ES-I3 (cell line): ENCODE measurements around the gene SURF2.
"Not testable (repeated sequence)": the region's sequence is repeated elsewhere in the genome, so short reads cannot be mapped to it uniquely, and the experiment has no call there.

ENCODE experiments used
- H3K36me3 ChIP-seq: 2 replicates; pipeline ENCODE4 v1.6.1; 2013; ENCODE audit warnings: mild to moderate bottlenecking, low read length, control low read depth, moderate library complexity; ENCODE audit not compliant: insufficient read depth
- H3K4me1 ChIP-seq: 2 replicates; pipeline ENCODE4 v1.6.1; 2013; ENCODE audit warnings: mild to moderate bottlenecking, control low read depth, low read length; ENCODE audit not compliant: insufficient read depth
- H3K9ac ChIP-seq: 2 replicates; pipeline ENCODE4 v1.6.1; 2013; ENCODE audit warnings: low read depth, mild to moderate bottlenecking, low read length, moderate library complexity
- H3K9me3 ChIP-seq: 2 replicates; pipeline ENCODE4 v1.6.1; 2013; ENCODE audit warnings: mild to moderate bottlenecking, low read length, moderate library complexity; ENCODE audit not compliant: control insufficient read depth, insufficient read depth

The SURF2 gene

GRCh38 chr9:133331221-133331620, 25.1 kb upstream of the SURF2 start:
- H3K9me3 ChIP-seq = no peaks in the 10 kb centered on the region
- H3K9ac ChIP-seq = no peak overlapping the region
- peaks cover 14% of the 10 kb centered on the region for H3K36me3 ChIP-seq
- peaks cover 14% of the 10 kb centered on the region; the same call in 1 of the 2 replicates for H3K4me1 ChIP-seq

GRCh38 chr9:133331641-133332380, 24.5 kb upstream of the SURF2 start:
- peaks cover 14% of the 10 kb centered on the region; the same call in 1 of the 2 replicates for H3K4me1 ChIP-seq
- H3K9me3 ChIP-seq = no peaks in the 10 kb centered on the region
- H3K36me3 ChIP-seq = peaks cover 14% of the 10 kb centered on the region
- H3K9ac ChIP-seq = no peak overlapping the region

- H3K9ac ChIP-seq = no peak overlapping the region
- peaks cover 14% of the 10 kb centered on the region; the same call in 1 of the 2 replicates for H3K4me1 ChIP-seq
- peaks cover 14% of the 10 kb centered on the region for H3K36me3 ChIP-seq
- H3K9me3 ChIP-seq = no peaks in the 10 kb centered on the region
Measured at GRCh38 chr9:133332381-133332730, 24.0 kb upstream of the SURF2 start.

- H3K9me3 ChIP-seq = no peaks in the 10 kb centered on the region
- H3K36me3 ChIP-seq = peaks cover 14% of the 10 kb centered on the region
- H3K9ac ChIP-seq = no peak overlapping the region
- peaks cover 14% of the 10 kb centered on the region; the same call in 1 of the 2 replicates for H3K4me1 ChIP-seq
Measured at GRCh38 chr9:133333011-133333410, 23.3 kb upstream of the SURF2 start.

- Histone ChIP-seq H3K36me3 (peaks cover 14% of the 10 kb centered on the region), H3K4me1 (peaks cover 11% of the 10 kb centered on the region; the same call in 1 of the 2 replicates), H3K9me3 (no peaks in the 10 kb centered on the region), H3K9ac (peak overlapping the region; percentile 13; the same call in 1 of the 2 replicates)
Measured at GRCh38 chr9:133333566-133333965, 22.8 kb upstream of the SURF2 start.

DNA sequence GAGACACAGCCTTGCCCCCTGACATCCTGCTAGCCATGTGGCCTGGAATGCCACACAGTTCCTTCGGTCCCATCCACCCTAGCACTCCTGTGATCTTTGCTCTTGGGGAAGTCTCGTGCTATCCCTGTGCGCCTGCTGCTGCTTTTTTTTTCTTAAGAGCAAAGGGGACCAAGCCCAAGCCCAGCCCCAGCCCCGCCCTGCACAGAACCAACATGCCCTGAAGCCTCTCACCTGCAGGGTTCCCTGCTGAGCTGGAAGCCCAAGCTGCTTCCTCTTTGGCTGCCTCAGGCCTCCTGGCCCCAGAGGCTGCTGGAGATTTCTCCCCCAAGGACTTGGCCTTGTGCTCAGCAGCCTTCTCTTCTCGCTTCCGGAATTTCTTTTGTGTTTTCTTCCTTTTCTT, 22.2 kb upstream of the SURF2 start:
- H3K9me3 ChIP-seq = no peaks in the 10 kb centered on the region
- peaks cover 9% of the 10 kb centered on the region; the same call in 1 of the 2 replicates for H3K4me1 ChIP-seq
- peak overlapping the region; percentile 78 for H3K9ac ChIP-seq
- peaks cover 14% of the 10 kb centered on the region for H3K36me3 ChIP-seq

DNA sequence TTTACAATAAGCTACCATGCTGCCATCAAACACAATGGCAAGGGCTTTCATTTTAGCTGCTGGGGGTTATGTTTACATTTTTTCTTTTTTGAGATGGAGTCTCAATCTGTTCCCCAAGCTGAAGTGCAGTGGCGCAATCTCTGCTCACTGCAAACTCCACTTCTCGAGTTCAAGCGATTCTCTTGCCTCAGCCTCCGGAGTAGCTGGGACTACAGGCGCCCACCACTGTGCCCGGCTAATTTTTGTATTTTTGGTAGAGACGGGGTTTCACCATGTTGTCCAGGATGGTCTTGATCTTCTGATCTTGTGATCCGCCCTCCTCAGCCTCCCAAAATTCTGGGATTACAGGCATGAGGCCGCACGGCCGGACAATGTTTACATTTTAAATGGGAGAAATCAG, 21.5 kb upstream of the SURF2 start:
- H3K9ac ChIP-seq = peak overlapping the region; percentile 78
- H3K36me3 ChIP-seq = peaks cover 21% of the 10 kb centered on the region

DNA sequence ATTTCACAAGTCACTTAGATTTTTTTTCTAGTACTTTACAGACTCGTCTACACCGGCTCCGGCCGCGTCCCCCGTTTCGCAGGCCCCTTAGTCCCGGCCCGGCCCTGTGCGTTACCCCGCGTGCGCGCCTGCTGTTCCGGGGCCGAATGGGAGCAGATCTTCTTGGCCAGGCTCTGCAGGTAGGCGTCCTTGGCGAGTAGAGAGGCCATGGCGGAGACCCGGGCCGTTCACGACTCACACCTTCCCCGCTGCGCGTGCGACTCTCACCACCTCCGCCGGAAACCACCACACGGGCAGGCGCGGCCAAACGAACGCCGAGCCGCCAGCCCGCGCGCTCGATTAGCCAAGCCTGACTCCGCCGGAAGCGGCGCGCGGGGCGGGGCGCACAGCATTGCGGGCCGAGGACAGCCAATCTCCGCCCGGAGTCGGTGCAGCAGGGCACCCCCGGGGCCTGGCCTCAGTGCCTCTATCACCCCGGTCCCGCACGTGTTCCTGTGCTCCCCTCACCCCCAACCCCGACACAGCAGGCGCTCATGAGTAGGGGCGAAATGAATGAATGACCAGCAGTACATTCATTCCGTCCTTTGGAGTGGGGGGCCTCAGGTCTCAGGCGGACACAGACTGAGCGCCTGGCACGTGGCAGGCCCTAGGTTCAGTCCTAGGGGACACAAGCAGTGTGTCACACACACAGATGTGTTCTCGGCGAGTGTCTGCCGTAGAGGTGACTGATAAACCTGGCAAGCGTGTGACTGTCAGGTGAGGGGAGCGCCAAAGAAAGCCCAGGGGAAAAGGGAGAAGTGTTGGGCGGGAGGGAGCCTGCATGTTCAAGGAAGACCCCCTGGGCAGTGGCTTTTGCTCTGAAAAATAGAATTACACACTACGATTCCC, 20.2 kb upstream of the SURF2 start, which contains the start of gene SURF6:
Gene SURF6, minus strand, starts transcription at position 265 of the 888 bp plus-strand sequence. Its CDS starts 56 bp downstream, at position 209.
- Histone ChIP-seq H3K9ac (peak within 1 kb of the TSS; percentile 78), H3K4me1 (peaks cover 9% of the 10 kb centered on the region; the same call in 1 of the 2 replicates), H3K9me3 (no peaks in the 10 kb centered on the region), H3K36me3 (peaks cover 20% of the 10 kb centered on the region)

More for the DNA sequence above, 21.5 kb upstream of the SURF2 start:
- H3K4me1 ChIP-seq, H3K9me3 ChIP-seq: not testable (repeated sequence)

DNA sequence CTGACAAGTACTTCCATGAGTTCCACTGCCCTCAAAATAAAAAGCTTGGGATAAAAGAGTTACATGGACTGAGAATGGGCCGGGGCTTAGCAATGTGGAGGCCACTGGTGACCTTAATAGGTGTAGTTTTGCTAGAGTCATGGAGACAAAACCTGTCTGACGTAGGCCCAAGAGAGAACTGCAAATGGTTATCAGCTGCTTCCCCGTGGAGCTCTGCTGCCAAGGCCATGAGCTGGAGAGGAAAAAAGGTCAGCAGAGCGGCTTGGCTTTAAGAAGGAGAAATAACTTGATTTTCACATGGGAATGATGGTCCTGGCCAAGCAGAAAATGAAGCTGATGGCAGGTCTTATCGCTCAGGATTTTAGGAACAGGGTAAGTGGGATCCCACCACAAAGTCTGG, 16.7 kb upstream of the SURF2 start:
- H3K4me1 ChIP-seq = peaks cover 2% of the 10 kb centered on the region; the same call in 1 of the 2 replicates
- H3K9ac ChIP-seq = no peak overlapping the region
- H3K9me3 ChIP-seq = no peaks in the 10 kb centered on the region
- peaks cover 22% of the 10 kb centered on the region for H3K36me3 ChIP-seq

DNA sequence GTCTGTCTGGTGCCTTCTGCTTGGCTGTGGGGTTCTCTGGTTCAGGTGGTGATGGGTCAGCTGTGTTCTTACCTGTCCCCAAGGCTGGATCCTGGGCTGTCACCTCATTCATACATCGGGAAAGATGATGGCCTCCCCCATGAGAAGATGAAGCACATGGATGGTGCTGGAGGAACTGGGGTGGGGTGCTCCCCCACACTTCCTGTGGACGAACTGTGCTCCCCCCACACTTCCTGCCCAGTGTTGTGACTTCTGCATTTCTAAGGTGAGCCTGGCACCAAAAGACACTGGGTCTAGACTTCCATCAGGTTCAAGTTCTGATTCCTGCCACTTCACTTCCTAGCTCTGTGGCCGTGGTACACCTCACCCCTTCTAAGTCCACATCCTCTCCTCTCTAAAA, 16.1 kb upstream of the SURF2 start:
- H3K36me3 ChIP-seq = peaks cover 23% of the 10 kb centered on the region
- no peaks in the 10 kb centered on the region for H3K4me1 ChIP-seq
- H3K9me3 ChIP-seq = no peaks in the 10 kb centered on the region
- no peak overlapping the region for H3K9ac ChIP-seq

DNA sequence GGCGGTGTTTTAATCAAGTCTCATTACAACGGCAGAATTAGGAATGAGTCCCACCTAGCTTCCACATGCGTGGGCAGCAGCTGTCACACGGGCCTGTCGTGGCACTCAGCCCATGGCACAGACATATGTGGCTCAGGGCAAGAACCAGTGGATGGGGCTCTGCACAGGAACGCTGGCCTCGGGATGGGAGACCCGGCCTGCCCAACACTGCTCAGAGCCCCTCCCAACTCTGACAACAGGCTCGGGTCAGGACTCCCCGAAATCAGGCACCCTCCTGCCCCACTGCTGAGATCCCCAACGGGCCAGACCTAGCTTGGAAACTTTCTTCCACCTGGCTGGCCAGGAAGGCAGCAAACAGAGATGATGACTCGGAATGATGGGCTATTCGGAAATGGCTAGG, 15.4 kb upstream of the SURF2 start:
- H3K36me3 ChIP-seq = peaks cover 29% of the 10 kb centered on the region
- H3K4me1 ChIP-seq = no peaks in the 10 kb centered on the region
- no peak overlapping the region for H3K9ac ChIP-seq

GRCh38 chr9:133341369-133342068, 14.8 kb upstream of the SURF2 start:
- peaks cover 3% of the 10 kb centered on the region; the same call in 1 of the 2 replicates for H3K4me1 ChIP-seq
- H3K9me3 ChIP-seq = no peaks in the 10 kb centered on the region
- peaks cover 29% of the 10 kb centered on the region for H3K36me3 ChIP-seq
- no peak overlapping the region for H3K9ac ChIP-seq

More for the DNA sequence above, 15.4 kb upstream of the SURF2 start:
- no peaks in the 10 kb centered on the region for H3K9me3 ChIP-seq

DNA sequence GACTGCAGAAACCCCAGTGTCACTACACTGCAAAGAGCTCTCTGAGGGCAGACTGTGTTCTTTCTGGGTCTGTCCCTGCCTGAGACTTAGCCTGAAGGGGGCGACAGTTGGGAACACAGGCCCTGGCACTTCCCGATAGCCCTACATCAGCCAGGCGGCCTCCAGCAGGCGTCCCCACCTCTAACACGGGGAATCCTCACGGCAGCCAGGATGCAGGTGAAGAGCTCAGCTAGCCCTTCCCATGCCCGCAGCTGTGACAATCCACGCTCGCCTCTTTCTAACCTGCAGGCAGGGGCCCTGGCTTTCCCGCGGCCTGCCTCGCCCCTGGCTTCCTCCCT, 14.3 kb upstream of the SURF2 start:
- Histone ChIP-seq H3K9ac (no peak overlapping the region), H3K9me3 (no peaks in the 10 kb centered on the region), H3K4me1 (peaks cover 4% of the 10 kb centered on the region; the same call in 1 of the 2 replicates), H3K36me3 (peaks cover 29% of the 10 kb centered on the region)

- Histone ChIP-seq H3K9ac (no peak overlapping the region), H3K4me1 (peaks cover 4% of the 10 kb centered on the region; the same call in 1 of the 2 replicates), H3K9me3 (no peaks in the 10 kb centered on the region), H3K36me3 (peaks cover 29% of the 10 kb centered on the region)
Measured at GRCh38 chr9:133342570-133342969, 13.8 kb upstream of the SURF2 start.
